ENCODE measurements around the gene RHBG. TPM values are rescaled to one million over a fixed set of nuclear protein-coding genes. Genes with fewer than 3 reads are reported as not detected.

Gene RHBG, protein sequence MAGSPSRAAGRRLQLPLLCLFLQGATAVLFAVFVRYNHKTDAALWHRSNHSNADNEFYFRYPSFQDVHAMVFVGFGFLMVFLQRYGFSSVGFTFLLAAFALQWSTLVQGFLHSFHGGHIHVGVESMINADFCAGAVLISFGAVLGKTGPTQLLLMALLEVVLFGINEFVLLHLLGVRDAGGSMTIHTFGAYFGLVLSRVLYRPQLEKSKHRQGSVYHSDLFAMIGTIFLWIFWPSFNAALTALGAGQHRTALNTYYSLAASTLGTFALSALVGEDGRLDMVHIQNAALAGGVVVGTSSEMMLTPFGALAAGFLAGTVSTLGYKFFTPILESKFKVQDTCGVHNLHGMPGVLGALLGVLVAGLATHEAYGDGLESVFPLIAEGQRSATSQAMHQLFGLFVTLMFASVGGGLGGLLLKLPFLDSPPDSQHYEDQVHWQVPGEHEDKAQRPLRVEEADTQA
- total RNA-seq = not detected

DNA sequence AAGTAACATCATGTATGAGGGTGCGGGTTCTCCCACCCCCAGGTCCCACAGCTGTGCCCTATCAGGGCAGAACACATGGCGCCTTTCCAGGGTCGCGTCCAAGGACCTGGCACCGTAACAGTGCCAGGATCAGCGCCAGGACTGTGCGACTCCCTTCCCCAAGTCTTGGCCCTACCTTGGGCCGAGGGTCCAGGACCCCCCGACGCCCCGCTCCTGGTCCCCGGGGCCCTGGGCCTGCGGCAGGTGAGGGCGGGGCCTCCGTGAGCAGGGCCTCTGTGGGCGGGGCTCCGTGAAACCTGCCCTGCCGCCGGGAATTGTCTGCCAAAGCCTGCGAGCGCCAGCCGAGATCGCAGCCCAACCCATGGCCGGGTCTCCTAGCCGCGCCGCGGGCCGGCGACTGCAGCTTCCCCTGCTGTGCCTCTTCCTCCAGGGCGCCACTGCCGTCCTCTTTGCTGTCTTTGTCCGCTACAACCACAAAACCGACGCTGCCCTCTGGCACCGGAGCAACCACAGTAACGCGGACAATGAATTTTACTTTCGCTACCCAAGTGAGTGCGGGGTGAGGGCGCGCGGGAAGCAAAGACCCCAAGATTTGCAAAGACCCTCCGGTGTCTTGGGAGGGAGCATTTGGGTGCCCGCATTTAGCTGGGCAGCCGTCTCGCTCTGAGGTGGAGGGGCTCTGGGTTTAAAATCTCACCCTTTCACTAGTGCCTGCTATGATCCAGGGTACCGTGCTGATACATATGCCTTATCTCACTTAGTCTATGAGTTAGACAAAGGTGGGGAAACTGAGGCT, at the start of gene RHBG:
RHBG (plus strand) TSS at position 323 of the 796 bp plus-strand sequence; CDS start at position 362, 39 bp downstream.

GRCh38 chr1:156338180-156338976, 30.6 kb upstream of the RHBG start, which contains the start of the genes CCT3 and TSACC:
CCT3 (minus strand) TSS chr1:156338292; CDS start chr1:156338184, 108 bp downstream.
TSACC (plus strand) TSS chr1:156338526; CDS start chr1:156339758, 1,232 bp downstream.

Small RNAs within 50 kb of the gene (microRNA-seq; reads per million reads assigned to microRNA genes)
- gene MIR9-1 (ENCODE audit: borderline microRNAs expressed, borderline replicate concordance) = not detected

Other genes starting within 250 kb of the RHBG start
- 1 to 10 TPM; 1.9 to 2.2 TPM for gene SEMA4A, start 215.6 kb upstream of the RHBG start, total RNA-seq
- gene SLC25A44, start 175.1 kb upstream of the RHBG start, total RNA-seq = 10 to 100 TPM; 23.3 to 28.9 TPM
- gene PMF1, start 156.2 kb upstream of the RHBG start, total RNA-seq = 10 to 100 TPM; 70.4 to 71.4 TPM
- gene BGLAP, start 127.0 kb upstream of the RHBG start, total RNA-seq = 1 to 10 TPM; 2.2 to 3.5 TPM
- 1 to 10 TPM; 4.7 to 5.0 TPM for gene PAQR6, start 121.2 kb upstream of the RHBG start, total RNA-seq
- gene SMG5, start 86.4 kb upstream of the RHBG start, total RNA-seq = 10 to 100 TPM; 52.9 to 54.1 TPM
- gene TMEM79, start 84.9 kb upstream of the RHBG start, total RNA-seq = 1 to 10 TPM; 8.5 to 9.0 TPM
- gene GLMP, start 73.5 kb upstream of the RHBG start, total RNA-seq = 10 to 100 TPM; 37.1 to 37.4 TPM
- not detected for gene VHLL, start 69.9 kb upstream of the RHBG start, total RNA-seq
- gene CCT3, start 30.9 kb upstream of the RHBG start, total RNA-seq = 100 to 1,000 TPM; 184 to 186 TPM
- gene TSACC, start 30.7 kb upstream of the RHBG start, total RNA-seq = not detected
- gene MEF2D, start 131.6 kb downstream of the RHBG start, total RNA-seq = 10 to 100 TPM; 43.2 to 48.4 TPM
- gene IQGAP3, start 203.4 kb downstream of the RHBG start, total RNA-seq = 10 to 100 TPM; 24.6 to 24.9 TPM
- gene TTC24, start 210.5 kb downstream of the RHBG start, total RNA-seq = 1 to 10 TPM; 1.9 to 3.1 TPM
- 10 to 100 TPM; 45.3 to 47.4 TPM for gene NAXE, start 222.6 kb downstream of the RHBG start, total RNA-seq
- gene GPATCH4, start 232.3 kb downstream of the RHBG start, total RNA-seq = 10 to 100 TPM; 27.1 to 29.2 TPM